NCI-H2107 treated with DMSO at 0.1 percent for 48 hours (cell line): ENCODE data around the gene ZBP1.

Source experiments
- DNase-seq: peaks from one replicate; lab custom pipeline; 2025; ENCODE audit not compliant: unreplicated experiment; lab: John Stamatoyannopoulos, UW

ZBP1 gene

GRCh38 chr20:57561356-57562279 lies 58.6 kb downstream of the ZBP1 start:
- no peak for DNase-seq

- no peak for DNase-seq
Observed at GRCh38 chr20:57560554-57561355, 59.5 kb downstream of the ZBP1 start, which contains the start of gene PCK1. TSS of gene PCK1 (plus strand) at chr20:57561110. CDS start at chr20:57561412, 302 bp downstream.

GRCh38 chr20:57559658-57560553 lies 60.3 kb downstream of the ZBP1 start:
- no peak for DNase-seq

- DNase-seq, result no peak
Observed at GRCh38 chr20:57559289-57559634, 61.0 kb downstream of the ZBP1 start.

GRCh38 chr20:57558614-57559288 lies 61.5 kb downstream of the ZBP1 start:
- no peak for DNase-seq

GRCh38 chr20:57557926-57558613 lies 62.2 kb downstream of the ZBP1 start:
- DNase-seq, result no peak

GRCh38 chr20:57556980-57557274 lies 63.3 kb downstream of the ZBP1 start:
- no peak for DNase-seq

- DNase-seq, result no peak
Observed at GRCh38 chr20:57555457-57556184, 64.6 kb downstream of the ZBP1 start.
